HepG2 (cell line): ENCODE measurements around the gene SLC13A5. TPM values are rescaled to one million over a fixed set of nuclear protein-coding genes. Genes with fewer than 3 reads are reported as not detected.

Source experiments
- CHD4 ChIP-seq: fragments of 200-600 bp; sonication (generic); IDR thresholded peaks from 2 replicates; pipeline ENCODE4 v1.7.0; 2017; ENCODE audit warnings: mild to moderate bottlenecking, low read length, borderline replicate concordance
- FOXP4 ChIP-seq: sonication (generic); formaldehyde crosslinking; IDR thresholded peaks from 2 replicates; pipeline ENCODE4 v1.4.0; 2020; ENCODE audit warnings: missing genetic modification reagents
- HMG20B ChIP-seq: conservative IDR thresholded peaks from 2 replicates; pipeline ENCODE4 v1.6.1; 2016; ENCODE audit warnings: missing genetic modification reagents, missing compliant biosample characterization
- KAT8 ChIP-seq: IDR thresholded peaks from 2 replicates; pipeline ENCODE4 v1.6.1; 2016; ENCODE audit warnings: missing genetic modification reagents, missing compliant biosample characterization
- KLF12 ChIP-seq: sonication (generic); formaldehyde crosslinking; IDR thresholded peaks from 2 replicates; pipeline ENCODE4 v1.4.0; 2020; ENCODE audit warnings: missing genetic modification reagents, borderline replicate concordance
- NFIB ChIP-seq: sonication (generic); formaldehyde crosslinking; IDR thresholded peaks from 2 replicates; pipeline ENCODE4 v1.9.0; 2021; ENCODE audit warnings: missing genetic modification reagents, mild to moderate bottlenecking, borderline replicate concordance
- RARA ChIP-seq: IDR thresholded peaks from 2 replicates; pipeline ENCODE4 v1.6.1; 2016; ENCODE audit warnings: missing genetic modification reagents, missing compliant biosample characterization
- SKI ChIP-seq: fragments of 450-650 bp; IDR thresholded peaks from one replicate; pipeline ENCODE4 v1.6.1; 2018; ENCODE audit warnings: mild to moderate bottlenecking; ENCODE audit not compliant: partially characterized antibody
- SRSF9 ChIP-seq: fragments of 200-400 bp; formaldehyde crosslinking; IDR thresholded peaks from 2 replicates; pipeline ENCODE4 v1.6.1; 2018; ENCODE audit warnings: borderline replicate concordance, mild to moderate bottlenecking, low read depth, low read length; ENCODE audit not compliant: insufficient read depth, poor library complexity, severe bottlenecking
- TEAD3 ChIP-seq: optimal IDR thresholded peaks from 2 replicates; pipeline ENCODE3; 2016; ENCODE audit warnings: borderline replicate concordance
- UBTF ChIP-seq: sonication (generic); formaldehyde crosslinking; IDR thresholded peaks from 2 replicates; pipeline ENCODE4 v1.4.0; 2020; ENCODE audit warnings: mild to moderate bottlenecking, missing genetic modification reagents
- ZFP37 ChIP-seq: sonication (generic); formaldehyde crosslinking; IDR thresholded peaks from 2 replicates; pipeline ENCODE4 v1.4.0; 2020; ENCODE audit warnings: missing genetic modification reagents, borderline replicate concordance
- ZIK1 ChIP-seq: sonication (generic); formaldehyde crosslinking; IDR thresholded peaks from 2 replicates; pipeline ENCODE4 v1.5.0; 2020; ENCODE audit warnings: mild to moderate bottlenecking, low read depth, missing genetic modification reagents, borderline replicate concordance
- ZMYM3 ChIP-seq: sonication (generic); formaldehyde crosslinking; IDR thresholded peaks from 2 replicates; pipeline ENCODE4 v1.5.1; 2020; ENCODE audit warnings: mild to moderate bottlenecking, missing genetic modification reagents
- ZNF292 ChIP-seq: sonication (generic); formaldehyde crosslinking; IDR thresholded peaks from 2 replicates; pipeline ENCODE4 v1.8.1; 2022; ENCODE audit warnings: mild to moderate bottlenecking, low read depth, missing genetic modification reagents, borderline replicate concordance
- ZNF326 ChIP-seq: sonication (generic); formaldehyde crosslinking; IDR thresholded peaks from 2 replicates; pipeline ENCODE4 v1.4.0; 2020; ENCODE audit warnings: missing genetic modification reagents, borderline replicate concordance
- ZNF350 ChIP-seq: sonication (generic); formaldehyde crosslinking; IDR thresholded peaks from 2 replicates; pipeline ENCODE4 v1.4.0; 2020; ENCODE audit warnings: mild to moderate bottlenecking, low read depth, missing genetic modification reagents, borderline replicate concordance
- polyA plus RNA-seq, 8 experiments: library from polyadenylated mRNA; depleted of rRNA in 3 of 8; stranded (reverse) in 7 of 8; unstranded in 1 of 8; fragments of >200 nt; fragmentation: Illumina TruSeq in 4 of 8; extraction: Trizol in 4 of 8; gene quantifications; 2 replicates each; pipeline versions ENCODE4 v1.2.1 to v1.2.3, GENCODE V29; 2011 to 2016; ENCODE audit warnings: low read depth in 4 of 8, missing spikeins in 1 of 8, mixed read lengths in 1 of 8; ENCODE audit not compliant: insufficient read depth in 1 of 8
- total RNA-seq, 5 experiments: library from RNA; depleted of rRNA; stranded (reverse); fragments of >200 nt; fragmentation: Illumina TruSeq; extraction: Trizol; gene quantifications; 2 replicates each; pipeline ENCODE4 v1.2.3, GENCODE V29; 2016; ENCODE audit warnings: low read depth in 1 of 5
- TF ChIP-seq, protein P1 (sequence below): sonication (generic); formaldehyde crosslinking; IDR thresholded peaks from 2 replicates; pipeline ENCODE4 v1.5.0; 2020; ENCODE audit warnings: mild to moderate bottlenecking, missing genetic modification reagents
- TF ChIP-seq, protein P2 (sequence below): sonication (generic); formaldehyde crosslinking; IDR thresholded peaks from 2 replicates; pipeline ENCODE4 v1.5.0; 2020; ENCODE audit warnings: missing genetic modification reagents
- TF ChIP-seq, protein P3 (sequence below), 2 experiments: fragments of 450-650 bp in 1 of 2; sonication (generic) in 1 of 2; formaldehyde crosslinking; IDR thresholded peaks; 2 replicates each; pipeline versions ENCODE4 v1.5.0 to v1.8.0; 2020 to 2022; ENCODE audit warnings: mild to moderate bottlenecking in 1 of 2, missing genetic modification reagents in 1 of 2
- TF ChIP-seq, protein P4 (sequence below): sonication (generic); formaldehyde crosslinking; IDR thresholded peaks from 2 replicates; pipeline ENCODE4 v1.9.0; 2021; ENCODE audit warnings: missing genetic modification reagents, borderline replicate concordance

SLC13A5 gene
- total and polyA plus RNA-seq, 2 of the 13 experiments (the other 11 are each of a cell fraction or from before 2014, with no cell fraction given), result 42.8 to 310 TPM

GRCh38 chr17:6711081-6711674 lies 2.0 kb downstream of the SLC13A5 start (continued):
- TF ChIP-seq, protein P1, sequence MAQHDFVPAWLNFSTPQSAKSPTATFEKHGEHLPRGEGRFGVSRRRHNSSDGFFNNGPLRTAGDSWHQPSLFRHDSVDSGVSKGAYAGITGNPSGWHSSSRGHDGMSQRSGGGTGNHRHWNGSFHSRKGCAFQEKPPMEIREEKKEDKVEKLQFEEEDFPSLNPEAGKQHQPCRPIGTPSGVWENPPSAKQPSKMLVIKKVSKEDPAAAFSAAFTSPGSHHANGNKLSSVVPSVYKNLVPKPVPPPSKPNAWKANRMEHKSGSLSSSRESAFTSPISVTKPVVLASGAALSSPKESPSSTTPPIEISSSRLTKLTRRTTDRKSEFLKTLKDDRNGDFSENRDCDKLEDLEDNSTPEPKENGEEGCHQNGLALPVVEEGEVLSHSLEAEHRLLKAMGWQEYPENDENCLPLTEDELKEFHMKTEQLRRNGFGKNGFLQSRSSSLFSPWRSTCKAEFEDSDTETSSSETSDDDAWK (CRISPR knock-in tag), result no peak
- no peak for TF ChIP-seq ZMYM3 (CRISPR knock-in tag)
- TF ChIP-seq KAT8 (CRISPR knock-in tag), result no peak
- TF ChIP-seq HMG20B (CRISPR knock-in tag), result no peak
- TF ChIP-seq ZNF292 (CRISPR knock-in tag), result no peak
- no peak for TF ChIP-seq ZIK1 (CRISPR knock-in tag)
- no peak for TF ChIP-seq ZNF350
- TF ChIP-seq ZFP37 (CRISPR knock-in tag), result no peak
- peak; percentile 49 for TF ChIP-seq FOXP4
- TF ChIP-seq, protein P2, sequence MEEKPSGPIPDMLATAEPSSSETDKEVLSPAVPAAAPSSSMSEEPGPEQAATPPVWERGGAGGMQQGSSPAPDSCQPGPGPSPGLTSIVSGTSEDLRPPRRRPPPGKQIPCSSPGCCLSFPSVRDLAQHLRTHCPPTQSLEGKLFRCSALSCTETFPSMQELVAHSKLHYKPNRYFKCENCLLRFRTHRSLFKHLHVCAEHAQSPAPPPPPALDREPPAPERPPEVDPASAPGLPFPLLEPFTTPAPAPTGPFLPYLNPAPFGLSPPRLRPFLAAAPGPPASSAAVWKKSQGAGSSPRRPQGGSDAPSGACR (CRISPR knock-in tag), result no peak
- TF ChIP-seq UBTF (CRISPR knock-in tag), result peak; percentile 39
- TF ChIP-seq RARA, result peak; percentile 78
- TF ChIP-seq, protein P3, sequence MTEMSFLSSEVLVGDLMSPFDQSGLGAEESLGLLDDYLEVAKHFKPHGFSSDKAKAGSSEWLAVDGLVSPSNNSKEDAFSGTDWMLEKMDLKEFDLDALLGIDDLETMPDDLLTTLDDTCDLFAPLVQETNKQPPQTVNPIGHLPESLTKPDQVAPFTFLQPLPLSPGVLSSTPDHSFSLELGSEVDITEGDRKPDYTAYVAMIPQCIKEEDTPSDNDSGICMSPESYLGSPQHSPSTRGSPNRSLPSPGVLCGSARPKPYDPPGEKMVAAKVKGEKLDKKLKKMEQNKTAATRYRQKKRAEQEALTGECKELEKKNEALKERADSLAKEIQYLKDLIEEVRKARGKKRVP (CRISPR knock-in tag; IDR thresholded peaks at IDR 0.05), result peak in 1 of 2 experiments; percentile 43; a peak in 1 of 4 replicates
- TF ChIP-seq NFIB (CRISPR knock-in tag), result no peak
- no peak for TF ChIP-seq KLF12 (CRISPR knock-in tag)
- no peak for TF ChIP-seq SRSF9
- TF ChIP-seq TEAD3 (CRISPR knock-in tag), result no peak
- TF ChIP-seq SKI, result no peak
- no peak for TF ChIP-seq ZNF326
- no peak for TF ChIP-seq CHD4
- TF ChIP-seq, protein P4, sequence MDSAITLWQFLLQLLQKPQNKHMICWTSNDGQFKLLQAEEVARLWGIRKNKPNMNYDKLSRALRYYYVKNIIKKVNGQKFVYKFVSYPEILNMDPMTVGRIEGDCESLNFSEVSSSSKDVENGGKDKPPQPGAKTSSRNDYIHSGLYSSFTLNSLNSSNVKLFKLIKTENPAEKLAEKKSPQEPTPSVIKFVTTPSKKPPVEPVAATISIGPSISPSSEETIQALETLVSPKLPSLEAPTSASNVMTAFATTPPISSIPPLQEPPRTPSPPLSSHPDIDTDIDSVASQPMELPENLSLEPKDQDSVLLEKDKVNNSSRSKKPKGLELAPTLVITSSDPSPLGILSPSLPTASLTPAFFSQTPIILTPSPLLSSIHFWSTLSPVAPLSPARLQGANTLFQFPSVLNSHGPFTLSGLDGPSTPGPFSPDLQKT (CRISPR knock-in tag), result no peak
